HG03064 (cell line): Measurements from ENCODE around the gene EXOC3L2.
"Not testable (repeated sequence)": the region's sequence is repeated elsewhere in the genome, so short reads cannot be mapped to it uniquely, and the experiment has no call there.

ENCODE experiments used
- ATAC-seq: cut with Tn5 transposase; IDR thresholded peaks from one replicate; pipeline ENCODE4 v1.9.1; 2021; ENCODE audit warnings: low read depth; ENCODE audit not compliant: unreplicated experiment

The EXOC3L2 gene

GRCh38 chr19:45245334-45245787 lies at the start of gene EXOC3L2:
EXOC3L2 (minus strand) TSS chr19:45245407; CDS start chr19:45239045, 6,362 bp downstream.
- no peak for ATAC-seq

- no peak for ATAC-seq
These were observed 49.3 kb upstream of the EXOC3L2 start for GRCh38 chr19:45294291-45295029.

GRCh38 chr19:45293682-45294081 lies 48.5 kb upstream of the EXOC3L2 start:
- no peak for ATAC-seq

GRCh38 chr19:45291834-45292233 lies 46.6 kb upstream of the EXOC3L2 start:
- ATAC-seq, result no peak

- ATAC-seq, result no peak
These were observed 45.2 kb upstream of the EXOC3L2 start for GRCh38 chr19:45290381-45290931.

GRCh38 chr19:45283443-45284033 lies 38.3 kb upstream of the EXOC3L2 start:
- ATAC-seq, result no peak

GRCh38 chr19:45280471-45280961 lies 35.3 kb upstream of the EXOC3L2 start:
- ATAC-seq, result no peak

GRCh38 chr19:45279587-45280192 lies 34.5 kb upstream of the EXOC3L2 start:
- ATAC-seq, result no peak

- ATAC-seq, result no peak
These were observed 32.9 kb upstream of the EXOC3L2 start for GRCh38 chr19:45278087-45278486.

GRCh38 chr19:45276284-45276687 lies 31.1 kb upstream of the EXOC3L2 start:
- ATAC-seq, result no peak

- no peak for ATAC-seq
These were observed 30.3 kb upstream of the EXOC3L2 start for GRCh38 chr19:45275370-45275971.

GRCh38 chr19:45273521-45273855 lies 28.3 kb upstream of the EXOC3L2 start:
- no peak for ATAC-seq

GRCh38 chr19:45271735-45272108 lies 26.5 kb upstream of the EXOC3L2 start:
- ATAC-seq, result no peak

GRCh38 chr19:45271098-45271734 lies 26.0 kb upstream of the EXOC3L2 start:
- ATAC-seq, result no peak

GRCh38 chr19:45269939-45270338 lies 24.7 kb upstream of the EXOC3L2 start:
- not testable (repeated sequence) for ATAC-seq

- ATAC-seq, result no peak
These were observed 22.1 kb upstream of the EXOC3L2 start for GRCh38 chr19:45267296-45267695.

GRCh38 chr19:45265375-45265774 lies 20.2 kb upstream of the EXOC3L2 start:
- no peak for ATAC-seq

GRCh38 chr19:45264781-45265317 lies 19.6 kb upstream of the EXOC3L2 start:
- no peak for ATAC-seq

- ATAC-seq, result no peak
These were observed 17.8 kb upstream of the EXOC3L2 start for GRCh38 chr19:45263013-45263412.

GRCh38 chr19:45262570-45262969 lies 17.4 kb upstream of the EXOC3L2 start:
- no peak for ATAC-seq
